ENCODE measurements around the gene PTCH1.

DNA sequence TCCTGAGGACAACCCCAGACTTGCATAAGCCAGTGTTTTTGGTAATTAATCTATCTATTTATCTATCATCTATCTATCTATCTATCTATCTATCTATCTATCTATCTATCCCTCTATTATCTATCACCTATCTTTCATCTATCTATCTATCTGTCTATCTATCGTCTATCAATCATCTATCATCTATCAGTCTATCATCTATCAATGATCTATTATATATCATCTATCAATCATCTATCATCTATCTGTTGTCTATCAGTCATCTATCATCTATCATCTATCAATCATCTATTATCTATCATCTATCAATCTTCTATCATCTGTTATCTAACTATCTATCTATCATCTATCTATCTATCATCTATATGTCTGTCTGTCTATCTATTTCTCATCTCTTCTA lies 85.5 kb downstream of the PTCH1 start:
- TF ChIP-seq EZH2phosphoT487 (IDR thresholded peaks at IDR 0.05; ENCODE audit: unreplicated experiment): no peak
- no peak for TF ChIP-seq CTCF (conservative IDR thresholded peaks at IDR 0.05; ENCODE audit: low read depth in 2 of 2)
- TF ChIP-seq, protein P1, sequence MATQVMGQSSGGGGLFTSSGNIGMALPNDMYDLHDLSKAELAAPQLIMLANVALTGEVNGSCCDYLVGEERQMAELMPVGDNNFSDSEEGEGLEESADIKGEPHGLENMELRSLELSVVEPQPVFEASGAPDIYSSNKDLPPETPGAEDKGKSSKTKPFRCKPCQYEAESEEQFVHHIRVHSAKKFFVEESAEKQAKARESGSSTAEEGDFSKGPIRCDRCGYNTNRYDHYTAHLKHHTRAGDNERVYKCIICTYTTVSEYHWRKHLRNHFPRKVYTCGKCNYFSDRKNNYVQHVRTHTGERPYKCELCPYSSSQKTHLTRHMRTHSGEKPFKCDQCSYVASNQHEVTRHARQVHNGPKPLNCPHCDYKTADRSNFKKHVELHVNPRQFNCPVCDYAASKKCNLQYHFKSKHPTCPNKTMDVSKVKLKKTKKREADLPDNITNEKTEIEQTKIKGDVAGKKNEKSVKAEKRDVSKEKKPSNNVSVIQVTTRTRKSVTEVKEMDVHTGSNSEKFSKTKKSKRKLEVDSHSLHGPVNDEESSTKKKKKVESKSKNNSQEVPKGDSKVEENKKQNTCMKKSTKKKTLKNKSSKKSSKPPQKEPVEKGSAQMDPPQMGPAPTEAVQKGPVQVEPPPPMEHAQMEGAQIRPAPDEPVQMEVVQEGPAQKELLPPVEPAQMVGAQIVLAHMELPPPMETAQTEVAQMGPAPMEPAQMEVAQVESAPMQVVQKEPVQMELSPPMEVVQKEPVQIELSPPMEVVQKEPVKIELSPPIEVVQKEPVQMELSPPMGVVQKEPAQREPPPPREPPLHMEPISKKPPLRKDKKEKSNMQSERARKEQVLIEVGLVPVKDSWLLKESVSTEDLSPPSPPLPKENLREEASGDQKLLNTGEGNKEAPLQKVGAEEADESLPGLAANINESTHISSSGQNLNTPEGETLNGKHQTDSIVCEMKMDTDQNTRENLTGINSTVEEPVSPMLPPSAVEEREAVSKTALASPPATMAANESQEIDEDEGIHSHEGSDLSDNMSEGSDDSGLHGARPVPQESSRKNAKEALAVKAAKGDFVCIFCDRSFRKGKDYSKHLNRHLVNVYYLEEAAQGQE (IDR thresholded peaks at IDR 0.05; ENCODE audit: unreplicated experiment): no peak
- TF ChIP-seq EZH2 (IDR thresholded peaks at IDR 0.05; ENCODE audit: low read depth, unreplicated experiment): no peak
- no peak for TF ChIP-seq CREB1 (CRISPR knock-in tag; IDR thresholded peaks at IDR 0.05; ENCODE audit: low read depth)

All from GM23338 (cell line).